GM19099 (cell line): ENCODE measurements around the gene ENKUR.

ENCODE experiments used
- POLR2A ChIP-seq: IDR thresholded peaks from 3 replicates; pipeline ENCODE4 v1.6.1; 2011; ENCODE audit warnings: low read depth; ENCODE audit not compliant: insufficient read length; ENCODE audit errors: extremely low read depth

Gene ENKUR

GRCh38 chr10:24962995-24963394 is 53.0 kb downstream of the ENKUR start:
- no peak for TF ChIP-seq POLR2A

GRCh38 chr10:24961582-24961981 is 54.4 kb downstream of the ENKUR start:
- TF ChIP-seq POLR2A = no peak

GRCh38 chr10:24959382-24959730 is 56.6 kb downstream of the ENKUR start:
- TF ChIP-seq POLR2A = no peak

GRCh38 chr10:24958721-24959381 is 57.1 kb downstream of the ENKUR start:
- no peak for TF ChIP-seq POLR2A

GRCh38 chr10:24958091-24958720 is 57.8 kb downstream of the ENKUR start:
- no peak for TF ChIP-seq POLR2A

GRCh38 chr10:24953675-24954074 is 62.3 kb downstream of the ENKUR start:
- TF ChIP-seq POLR2A = no peak

- TF ChIP-seq POLR2A = peak; percentile 23
These were observed 63.0 kb downstream of the ENKUR start for GRCh38 chr10:24952707-24953645.

- no peak for TF ChIP-seq POLR2A
These were observed 63.7 kb downstream of the ENKUR start, which contains the start of gene PRTFDC1 for GRCh38 chr10:24952143-24952706. TSS of gene PRTFDC1 (minus strand) at chr10:24952606. CDS start at chr10:24952575, 31 bp downstream.

- TF ChIP-seq POLR2A = peak; percentile 4
These were observed 64.5 kb downstream of the ENKUR start for GRCh38 chr10:24951201-24952142.

GRCh38 chr10:24950439-24950838 is 65.5 kb downstream of the ENKUR start:
- TF ChIP-seq POLR2A = no peak

- no peak for TF ChIP-seq POLR2A
These were observed 66.3 kb downstream of the ENKUR start for GRCh38 chr10:24949616-24950015.

GRCh38 chr10:24947304-24948097 is 68.5 kb downstream of the ENKUR start:
- TF ChIP-seq POLR2A = no peak

GRCh38 chr10:24944512-24945255 is 71.3 kb downstream of the ENKUR start:
- TF ChIP-seq POLR2A = no peak
